ENCODE measurements around the gene CDKL4. TPM values are rescaled to one million over a fixed set of nuclear protein-coding genes. Genes with fewer than 3 reads are reported as not detected.

The CDKL4 gene
- polyA plus RNA-seq, result not detected

GRCh38 chr2:39243469-39244123 is at the start of gene CDKL4:
TSS of gene CDKL4 (minus strand) at chr2:39243970.
- H3K4me1 ChIP-seq (ENCODE audit: control insufficient read depth in 2 of 2, insufficient read depth in 2 of 2, low read length in 1 of 2), result no peaks in the 10 kb centered on the region
- 61 to 70% methylated on average over 58 of the region's 58 CpGs for WGBS, 2 donors
- H3K27me3 ChIP-seq (ENCODE audit: control insufficient read depth in 1 of 2, insufficient read depth in 2 of 2, low read length in 2 of 2), result no peaks in the 10 kb centered on the region
- H3K9me3 ChIP-seq (ENCODE audit: control insufficient read depth in 2 of 2, insufficient read depth in 1 of 2, low read depth in 1 of 2, low read length in 1 of 2), result peaks cover 0 to 3% of the 10 kb centered on the region in 2 donors
- no peak within 1 kb of the TSS for H3K27ac ChIP-seq (ENCODE audit: low read depth in 2 of 2, low read length in 1 of 2)
- no peaks in the 10 kb centered on the region for H3K36me3 ChIP-seq (ENCODE audit: control insufficient read depth in 2 of 2, insufficient read depth in 2 of 2, low read length in 1 of 2)
- H3K4me3 ChIP-seq (ENCODE audit: low read depth in 1 of 2, low read length in 2 of 2), result no peak within 1 kb of the TSS

GRCh38 chr2:39290433-39290832 is 46.7 kb upstream of the CDKL4 start:
- WGBS, 2 donors, result 94 to 96% methylated on average over 6 of the region's 6 CpGs
- Histone ChIP-seq H3K27ac (ENCODE audit: low read depth in 2 of 2, low read length in 1 of 2) (no peak overlapping the region), H3K4me3 (ENCODE audit: low read depth in 1 of 2, low read length in 2 of 2) (no peak overlapping the region), H3K27me3 (ENCODE audit: control insufficient read depth in 1 of 2, insufficient read depth in 2 of 2, low read length in 2 of 2) (no peaks in the 10 kb centered on the region), H3K4me1 (ENCODE audit: control insufficient read depth in 2 of 2, insufficient read depth in 2 of 2, low read length in 1 of 2) (no peaks in the 10 kb centered on the region), H3K36me3 (ENCODE audit: control insufficient read depth in 2 of 2, insufficient read depth in 2 of 2, low read length in 1 of 2) (peaks cover 0 to 8% of the 10 kb centered on the region in 2 donors), H3K9me3 (ENCODE audit: control insufficient read depth in 2 of 2, insufficient read depth in 1 of 2, low read depth in 1 of 2, low read length in 1 of 2) (no peaks in the 10 kb centered on the region)

- no peaks in the 10 kb centered on the region for H3K4me1 ChIP-seq (ENCODE audit: control insufficient read depth in 2 of 2, insufficient read depth in 2 of 2, low read length in 1 of 2)
- no peak overlapping the region for H3K27ac ChIP-seq (ENCODE audit: low read depth in 2 of 2, low read length in 1 of 2)
- no peaks in the 10 kb centered on the region for H3K27me3 ChIP-seq (ENCODE audit: control insufficient read depth in 1 of 2, insufficient read depth in 2 of 2, low read length in 2 of 2)
- H3K9me3 ChIP-seq (ENCODE audit: control insufficient read depth in 2 of 2, insufficient read depth in 1 of 2, low read depth in 1 of 2, low read length in 1 of 2), result no peaks in the 10 kb centered on the region
- no peak overlapping the region for H3K4me3 ChIP-seq (ENCODE audit: low read depth in 1 of 2, low read length in 2 of 2)
- H3K36me3 ChIP-seq (ENCODE audit: control insufficient read depth in 2 of 2, insufficient read depth in 2 of 2, low read length in 1 of 2), result peaks cover 0 to 8% of the 10 kb centered on the region in 2 donors
These were observed 45.8 kb upstream of the CDKL4 start for GRCh38 chr2:39289609-39290008.

GRCh38 chr2:39283561-39283960 is 39.8 kb upstream of the CDKL4 start:
- Histone ChIP-seq H3K27me3 (ENCODE audit: control insufficient read depth in 1 of 2, insufficient read depth in 2 of 2, low read length in 2 of 2) (no peaks in the 10 kb centered on the region), H3K4me1 (ENCODE audit: control insufficient read depth in 2 of 2, insufficient read depth in 2 of 2, low read length in 1 of 2) (no peaks in the 10 kb centered on the region), H3K36me3 (ENCODE audit: control insufficient read depth in 2 of 2, insufficient read depth in 2 of 2, low read length in 1 of 2) (peaks cover 0 to 4% of the 10 kb centered on the region in 2 donors), H3K4me3 (ENCODE audit: low read depth in 1 of 2, low read length in 2 of 2) (no peak overlapping the region), H3K9me3 (ENCODE audit: control insufficient read depth in 2 of 2, insufficient read depth in 1 of 2, low read depth in 1 of 2, low read length in 1 of 2) (no peaks in the 10 kb centered on the region), H3K27ac (ENCODE audit: low read depth in 2 of 2, low read length in 1 of 2) (no peak overlapping the region)
- 84 to 97% methylated on average over 1 of the region's 1 CpG for WGBS, 2 donors

- Histone ChIP-seq H3K27me3 (ENCODE audit: control insufficient read depth in 1 of 2, insufficient read depth in 2 of 2, low read length in 2 of 2) (no peaks in the 10 kb centered on the region), H3K9me3 (ENCODE audit: control insufficient read depth in 2 of 2, insufficient read depth in 1 of 2, low read depth in 1 of 2, low read length in 1 of 2) (no peaks in the 10 kb centered on the region), H3K36me3 (ENCODE audit: control insufficient read depth in 2 of 2, insufficient read depth in 2 of 2, low read length in 1 of 2) (peaks cover 0 to 5% of the 10 kb centered on the region in 2 donors), H3K4me3 (ENCODE audit: low read depth in 1 of 2, low read length in 2 of 2) (no peak overlapping the region), H3K27ac (ENCODE audit: low read depth in 2 of 2, low read length in 1 of 2) (no peak overlapping the region), H3K4me1 (ENCODE audit: control insufficient read depth in 2 of 2, insufficient read depth in 2 of 2, low read length in 1 of 2) (no peaks in the 10 kb centered on the region)
- 92 to 99% methylated on average over 3 of the region's 3 CpGs for WGBS, 2 donors
These were observed 37.6 kb upstream of the CDKL4 start for GRCh38 chr2:39281391-39281790.

- Histone ChIP-seq H3K27me3 (ENCODE audit: control insufficient read depth in 1 of 2, insufficient read depth in 2 of 2, low read length in 2 of 2) (no peaks in the 10 kb centered on the region), H3K27ac (ENCODE audit: low read depth in 2 of 2, low read length in 1 of 2) (no peak overlapping the region), H3K36me3 (ENCODE audit: control insufficient read depth in 2 of 2, insufficient read depth in 2 of 2, low read length in 1 of 2) (peaks cover 0 to 2% of the 10 kb centered on the region in 2 donors), H3K4me3 (ENCODE audit: low read depth in 1 of 2, low read length in 2 of 2) (no peak overlapping the region), H3K4me1 (ENCODE audit: control insufficient read depth in 2 of 2, insufficient read depth in 2 of 2, low read length in 1 of 2) (no peaks in the 10 kb centered on the region), H3K9me3 (ENCODE audit: control insufficient read depth in 2 of 2, insufficient read depth in 1 of 2, low read depth in 1 of 2, low read length in 1 of 2) (no peaks in the 10 kb centered on the region)
- 92 to 100% methylated on average over 1 of the region's 1 CpG for WGBS, 2 donors
These were observed 31.2 kb upstream of the CDKL4 start for GRCh38 chr2:39275016-39275415.

GRCh38 chr2:39269941-39270340 is 26.2 kb upstream of the CDKL4 start:
- Histone ChIP-seq H3K27ac (ENCODE audit: low read depth in 2 of 2, low read length in 1 of 2) (no peak overlapping the region), H3K27me3 (ENCODE audit: control insufficient read depth in 1 of 2, insufficient read depth in 2 of 2, low read length in 2 of 2) (no peaks in the 10 kb centered on the region), H3K9me3 (ENCODE audit: control insufficient read depth in 2 of 2, insufficient read depth in 1 of 2, low read depth in 1 of 2, low read length in 1 of 2) (no peaks in the 10 kb centered on the region), H3K36me3 (ENCODE audit: control insufficient read depth in 2 of 2, insufficient read depth in 2 of 2, low read length in 1 of 2) (no peaks in the 10 kb centered on the region), H3K4me1 (ENCODE audit: control insufficient read depth in 2 of 2, insufficient read depth in 2 of 2, low read length in 1 of 2) (no peaks in the 10 kb centered on the region), H3K4me3 (ENCODE audit: low read depth in 1 of 2, low read length in 2 of 2) (no peak overlapping the region)
- WGBS, 2 donors, result 75 to 78% methylated on average over 3 of the region's 3 CpGs

GRCh38 chr2:39266916-39267434 is 23.2 kb upstream of the CDKL4 start:
- H3K27me3 ChIP-seq (ENCODE audit: control insufficient read depth in 1 of 2, insufficient read depth in 2 of 2, low read length in 2 of 2), result no peaks in the 10 kb centered on the region
- no peaks in the 10 kb centered on the region for H3K4me1 ChIP-seq (ENCODE audit: control insufficient read depth in 2 of 2, insufficient read depth in 2 of 2, low read length in 1 of 2)
- no peak overlapping the region for H3K4me3 ChIP-seq (ENCODE audit: low read depth in 1 of 2, low read length in 2 of 2)
- H3K36me3 ChIP-seq (ENCODE audit: control insufficient read depth in 2 of 2, insufficient read depth in 2 of 2, low read length in 1 of 2), result no peaks in the 10 kb centered on the region
- no peaks in the 10 kb centered on the region for H3K9me3 ChIP-seq (ENCODE audit: control insufficient read depth in 2 of 2, insufficient read depth in 1 of 2, low read depth in 1 of 2, low read length in 1 of 2)
- H3K27ac ChIP-seq (ENCODE audit: low read depth in 2 of 2, low read length in 1 of 2), result no peak overlapping the region
- WGBS, 2 donors, result 89 to 94% methylated on average over 3 of the region's 3 CpGs

- no peaks in the 10 kb centered on the region for H3K4me1 ChIP-seq (ENCODE audit: control insufficient read depth in 2 of 2, insufficient read depth in 2 of 2, low read length in 1 of 2)
- H3K9me3 ChIP-seq (ENCODE audit: control insufficient read depth in 2 of 2, insufficient read depth in 1 of 2, low read depth in 1 of 2, low read length in 1 of 2), result no peaks in the 10 kb centered on the region
- no peak overlapping the region for H3K27ac ChIP-seq (ENCODE audit: low read depth in 2 of 2, low read length in 1 of 2)
- no peaks in the 10 kb centered on the region for H3K36me3 ChIP-seq (ENCODE audit: control insufficient read depth in 2 of 2, insufficient read depth in 2 of 2, low read length in 1 of 2)
- H3K27me3 ChIP-seq (ENCODE audit: control insufficient read depth in 1 of 2, insufficient read depth in 2 of 2, low read length in 2 of 2), result no peaks in the 10 kb centered on the region
- H3K4me3 ChIP-seq (ENCODE audit: low read depth in 1 of 2, low read length in 2 of 2), result no peak overlapping the region
- WGBS, 2 donors, result 82 to 86% methylated on average over 3 of the region's 3 CpGs
These were observed 22.5 kb upstream of the CDKL4 start for GRCh38 chr2:39266139-39266805.

- Histone ChIP-seq H3K9me3 (ENCODE audit: control insufficient read depth in 2 of 2, insufficient read depth in 1 of 2, low read depth in 1 of 2, low read length in 1 of 2) (no peaks in the 10 kb centered on the region), H3K36me3 (ENCODE audit: control insufficient read depth in 2 of 2, insufficient read depth in 2 of 2, low read length in 1 of 2) (no peaks in the 10 kb centered on the region), H3K4me1 (ENCODE audit: control insufficient read depth in 2 of 2, insufficient read depth in 2 of 2, low read length in 1 of 2) (no peaks in the 10 kb centered on the region), H3K27me3 (ENCODE audit: control insufficient read depth in 1 of 2, insufficient read depth in 2 of 2, low read length in 2 of 2) (no peaks in the 10 kb centered on the region), H3K27ac (ENCODE audit: low read depth in 2 of 2, low read length in 1 of 2) (no peak overlapping the region), H3K4me3 (ENCODE audit: low read depth in 1 of 2, low read length in 2 of 2) (no peak overlapping the region)
- WGBS, 2 donors, result 87 to 88% methylated on average over 2 of the region's 2 CpGs
These were observed 21.5 kb upstream of the CDKL4 start for GRCh38 chr2:39265315-39265714.

Measured in esophagus (tissue), 2 donors.